Measurements from ENCODE around the gene MTIF2. TPM values are rescaled to one million over a fixed set of nuclear protein-coding genes. Genes with fewer than 3 reads are reported as not detected.
A peak's percentile ranks its signal among the peaks of the same experiment; 100 is the strongest.

Gene MTIF2
- polyA plus RNA-seq, 2 of the 4 experiments (the other 2 are of a cell fraction): 47.2 to 91.6 TPM

- TF ChIP-seq HES2 (IDR thresholded peaks at IDR 0.05): no peak
- TF ChIP-seq POLR2A (IDR thresholded peaks at IDR 0.05; ENCODE audit: low read length): no peak
- no peak for TF ChIP-seq FOSL2 (IDR thresholded peaks at IDR 0.05)
- TF ChIP-seq FOSL2 (CRISPR knock-in tag; IDR thresholded peaks at IDR 0.05): no peak
- no peak for TF ChIP-seq CBX8 (IDR thresholded peaks at IDR 0.05)
- TF ChIP-seq ZSCAN20 (CRISPR knock-in tag; IDR thresholded peaks at IDR 0.05): no peak
- no peak for TF ChIP-seq RNF2 (IDR thresholded peaks at IDR 0.05; ENCODE audit: borderline replicate concordance, low read depth)
- TF ChIP-seq FOSB (CRISPR knock-in tag; IDR thresholded peaks at IDR 0.05): no peak
- TF ChIP-seq MAZ (IDR thresholded peaks at IDR 0.05; ENCODE audit: borderline replicate concordance, low read depth, low read length): no peak
- no peak for TF ChIP-seq PBX3 (IDR thresholded peaks at IDR 0.05)
- no peak for TF ChIP-seq HMGXB4 (CRISPR knock-in tag; IDR thresholded peaks at IDR 0.05; ENCODE audit: borderline replicate concordance)
- TF ChIP-seq NFE2L2 (conservative IDR thresholded peaks at IDR 0.05; ENCODE audit: low read length): no peak
- no peak for TF ChIP-seq TP53 (CRISPR knock-in tag; IDR thresholded peaks at IDR 0.05)
- TF ChIP-seq SMC3 (IDR thresholded peaks at IDR 0.05): no peak
- no peak for TF ChIP-seq MYC (IDR thresholded peaks at IDR 0.05; ENCODE audit: borderline replicate concordance, low read length)
- no peak for TF ChIP-seq ZC3H11A (IDR thresholded peaks at IDR 0.05)
- no peak for TF ChIP-seq MAX (IDR thresholded peaks at IDR 0.05)
- TF ChIP-seq BCL3 (IDR thresholded peaks at IDR 0.05): no peak
- TF ChIP-seq REST (IDR thresholded peaks at IDR 0.05): no peak
- CTCF ChIA-PET: no interaction called here
- FAIRE-seq: no peak
These were observed 64.5 kb downstream of the MTIF2 start for GRCh38 chr2:55204536-55204935.

GRCh38 chr2:55200416-55200815 lies 68.6 kb downstream of the MTIF2 start:
- DNase-seq (ENCODE audit: low read depth in 1 of 2, low spot score in 1 of 2) (no peak), ATAC-seq (no peak), FAIRE-seq (no peak)
- TF ChIP-seq HOXB13 (CRISPR knock-in tag; IDR thresholded peaks at IDR 0.05; ENCODE audit: low read depth) (no peak), EHF (CRISPR knock-in tag; IDR thresholded peaks at IDR 0.05) (no peak), REST (IDR thresholded peaks at IDR 0.05) (peak; percentile 67; the same call in 1 of the 2 replicates)
- Histone ChIP-seq H3K9me3 (no peaks in the 10 kb centered on the region), H3K4me2 (no peak overlapping the region), H3K4me1 (no peaks in the 10 kb centered on the region), H3K4me3 (no peak overlapping the region), H3K27ac (no peak overlapping the region)
- ChIA-PET POLR2A (no interaction called here), CTCF (no interaction called here)
- WGBS (ENCODE audit: missing lambda C conversion rate): 57% methylated on average over 1 of the region's 1 CpG

More at GRCh38 chr2:55204536-55204935, 64.5 kb downstream of the MTIF2 start:
- Histone ChIP-seq H3K4me2 (no peak overlapping the region), H3K4me3 (no peak overlapping the region), H3K27ac (no peak overlapping the region), H3K4me1 (no peaks in the 10 kb centered on the region), H3K9me3 (no peaks in the 10 kb centered on the region)
- WGBS (ENCODE audit: missing lambda C conversion rate): 91% methylated on average over 3 of the region's 3 CpGs
- no peak for ATAC-seq
- POLR2A ChIA-PET: no interaction called here
- no peak for DNase-seq (ENCODE audit: low read depth in 1 of 2, low spot score in 1 of 2)
